Forelimb muscle (tissue), 1 donor: ENCODE data around the gene ZFYVE21. TPM values are rescaled to one million over a fixed set of nuclear protein-coding genes. Genes with fewer than 3 reads are reported as not detected.
"Not testable (repeated sequence)": the region's sequence is repeated elsewhere in the genome, so short reads cannot be mapped to it uniquely, and the experiment has no call there.

Experiments
- DNase-seq: peaks from one replicate; pipeline ENCODE4 v3.0.0-alpha.2; 2013; ENCODE audit warnings: low read depth
- polyA plus RNA-seq: library from polyadenylated mRNA; unstranded; fragments of 120-200 nt; gene quantifications from one replicate; pipeline ENCODE4 v1.2.1, GENCODE V29; 2013; ENCODE audit not compliant: insufficient read length

ZFYVE21 gene
- 42.2 TPM for polyA plus RNA-seq

- DNase-seq, result peak; percentile 96
Observed at GRCh38 chr14:103715052-103716000, at the start of gene ZFYVE21, which contains the start of gene XRCC3. Gene ZFYVE21, plus strand, starts transcription at chr14:103715810. Its CDS starts 32 bp downstream, at chr14:103715842. Gene XRCC3, minus strand, starts transcription at chr14:103715451. Its CDS starts 4,364 bp downstream, at chr14:103711087.

GRCh38 chr14:103667671-103668070, 47.9 kb upstream of the ZFYVE21 start:
- DNase-seq, result no peak

GRCh38 chr14:103668117-103668516, 47.5 kb upstream of the ZFYVE21 start:
- no peak for DNase-seq

- no peak for DNase-seq
Observed at GRCh38 chr14:103669370-103669769, 46.2 kb upstream of the ZFYVE21 start.

GRCh38 chr14:103671911-103672310, 43.7 kb upstream of the ZFYVE21 start:
- DNase-seq, result no peak

GRCh38 chr14:103675957-103676356, 39.7 kb upstream of the ZFYVE21 start:
- no peak for DNase-seq

GRCh38 chr14:103676881-103677675, 38.5 kb upstream of the ZFYVE21 start:
- DNase-seq, result no peak

- DNase-seq, result no peak
Observed at GRCh38 chr14:103679351-103679750, 36.3 kb upstream of the ZFYVE21 start.

- DNase-seq, result no peak
Observed at GRCh38 chr14:103680491-103681231, 34.9 kb upstream of the ZFYVE21 start.

GRCh38 chr14:103683139-103683538, 32.5 kb upstream of the ZFYVE21 start:
- no peak for DNase-seq

GRCh38 chr14:103684471-103684870, 31.1 kb upstream of the ZFYVE21 start:
- no peak for DNase-seq

GRCh38 chr14:103684871-103685270, 30.7 kb upstream of the ZFYVE21 start:
- no peak for DNase-seq

- no peak for DNase-seq
Observed at GRCh38 chr14:103685276-103686211, 30.1 kb upstream of the ZFYVE21 start.

- DNase-seq, result no peak
Observed at GRCh38 chr14:103686831-103687485, 28.7 kb upstream of the ZFYVE21 start.

- DNase-seq, result no peak
Observed at GRCh38 chr14:103687712-103688111, 27.9 kb upstream of the ZFYVE21 start.

- DNase-seq, result no peak
Observed at GRCh38 chr14:103688441-103688840, 27.2 kb upstream of the ZFYVE21 start.

GRCh38 chr14:103688906-103689902, 26.4 kb upstream of the ZFYVE21 start:
- no peak for DNase-seq

GRCh38 chr14:103690332-103690731, 25.3 kb upstream of the ZFYVE21 start:
- DNase-seq, result no peak

- DNase-seq, result not testable (repeated sequence)
Observed at GRCh38 chr14:103691655-103692054, 24.0 kb upstream of the ZFYVE21 start.
